Endodermal cell (in vitro differentiated cells): ENCODE measurements around the gene MAP3K5. TPM values are rescaled to one million over a fixed set of nuclear protein-coding genes. Genes with fewer than 3 reads are reported as not detected.

ENCODE experiments used
- DNase-seq: peaks from one replicate; pipeline ENCODE4 v3.0.0-alpha.2; 2017
- H3K27ac ChIP-seq: 2 replicates; pipeline ENCODE4 v1.5.1; 2013; ENCODE audit warnings: mild to moderate bottlenecking, low read depth, low read length, moderate library complexity
- H3K27me3 ChIP-seq: 2 replicates; pipeline ENCODE4 v1.6.1; 2013; ENCODE audit warnings: mild to moderate bottlenecking, low read length, moderate library complexity; ENCODE audit not compliant: insufficient read depth, control insufficient read depth, poor library complexity, severe bottlenecking
- H3K36me3 ChIP-seq: 2 replicates; pipeline ENCODE4 v1.7.0; 2013; ENCODE audit warnings: mild to moderate bottlenecking, low read length, moderate library complexity; ENCODE audit not compliant: control insufficient read depth, insufficient read depth
- H3K4me1 ChIP-seq: one replicate; pipeline ENCODE4 v1.7.0; 2013; ENCODE audit warnings: low read length; ENCODE audit not compliant: control insufficient read depth, insufficient read depth
- H3K4me3 ChIP-seq: 2 replicates; pipeline ENCODE4 v1.5.1; 2013; ENCODE audit warnings: mild to moderate bottlenecking, low read length, moderate library complexity
- H3K9ac ChIP-seq: 2 replicates; pipeline ENCODE4 v1.6.1; 2013; ENCODE audit warnings: mild to moderate bottlenecking, low read length, moderate library complexity; ENCODE audit not compliant: poor library complexity, severe bottlenecking; ENCODE audit errors: extremely low read depth
- H3K9me3 ChIP-seq: 2 replicates; pipeline ENCODE4 v1.6.1; 2013; ENCODE audit warnings: mild to moderate bottlenecking, low read length, moderate library complexity; ENCODE audit not compliant: control insufficient read depth
- H3K27ac Mint-ChIP-seq: 2 replicates; pipeline ENCODE4 v1.8.0; 2020; ENCODE audit warnings: mixed read lengths
- H3K27me3 Mint-ChIP-seq: 2 replicates; pipeline ENCODE4 v1.8.0; 2021; ENCODE audit warnings: mild to moderate bottlenecking, mixed read lengths; ENCODE audit not compliant: insufficient read depth
- H3K36me3 Mint-ChIP-seq: 2 replicates; pipeline ENCODE4 v1.8.0; 2020; ENCODE audit warnings: low read depth, mixed read lengths
- H3K4me1 Mint-ChIP-seq: 2 replicates; pipeline ENCODE4 v1.8.0; 2020; ENCODE audit warnings: mixed read lengths
- H3K4me3 Mint-ChIP-seq: 2 replicates; pipeline ENCODE4 v1.8.0; 2020; ENCODE audit warnings: mild to moderate bottlenecking, moderate library complexity, mixed read lengths
- H3K9me3 Mint-ChIP-seq: 2 replicates; pipeline ENCODE4 v1.8.0; 2020; ENCODE audit warnings: mild to moderate bottlenecking, mixed read lengths
- CTCF ChIP-seq: fragments of 200-600 bp; sonication (generic); conservative IDR thresholded peaks from 2 replicates; pipeline ENCODE4 v1.5.0; 2021; ENCODE audit warnings: antibody characterized with exemption, mild to moderate bottlenecking
- WGBS, 2 experiments: methylation state at CpG; one replicate each; pipeline versions ENCODE4 v1.1.5 to v1.1.7; 2013; ENCODE audit warnings: missing lambda C conversion rate in 2 of 2, mixed read lengths in 1 of 2; ENCODE audit not compliant: insufficient coverage in 1 of 2, insufficient read length in 1 of 2; 5-methylcytosine and 5-hydroxymethylcytosine counted together
- total RNA-seq, 2 donors: library from RNA; stranded (reverse); fragmentation: NEBNext Ultra II Directional in 1 of 2; extraction: Animal tissue kit (Norgen Biotek cat#: 25700) in 1 of 2; gene quantifications; 2 replicates in 1 of 2; 3 replicates in 1 of 2; pipeline ENCODE4 v1.2.1, GENCODE V29; 2021

Gene MAP3K5
- total RNA-seq, 2 donors from 2014 or later: 1.6 to 3.4 TPM

GRCh38 chr6:136571065-136571464, 221.2 kb downstream of the MAP3K5 start:
- 96 to 97% methylated on average over 5 of the region's 5 CpGs for WGBS, 2 experiments
- Histone ChIP-seq H3K27me3 (no peaks in the 10 kb centered on the region), H3K9ac (no peak overlapping the region), H3K4me3 (peak overlapping the region; percentile 56), H3K27ac (no peak overlapping the region), H3K9me3 (peaks cover 18% of the 10 kb centered on the region), H3K36me3 (no peaks in the 10 kb centered on the region), H3K4me1 (no peaks in the 10 kb centered on the region)
- Mint-ChIP-seq H3K4me1 (no peaks in the 10 kb centered on the region), H3K27ac (no peak overlapping the region), H3K4me3 (no peak overlapping the region), H3K27me3 (no peaks in the 10 kb centered on the region), H3K36me3 (peaks cover 5% of the 10 kb centered on the region), H3K9me3 (peaks cover 25% of the 10 kb centered on the region)
- no peak for DNase-seq
- TF ChIP-seq CTCF: no peak

- TF ChIP-seq CTCF: no peak
- peaks cover 5% of the 10 kb centered on the region for H3K36me3 Mint-ChIP-seq
- H3K27me3 Mint-ChIP-seq: no peaks in the 10 kb centered on the region
- peaks cover 25% of the 10 kb centered on the region for H3K9me3 Mint-ChIP-seq
- H3K9me3 ChIP-seq: peaks cover 18% of the 10 kb centered on the region
- no peak overlapping the region for H3K4me3 Mint-ChIP-seq
- no peaks in the 10 kb centered on the region for H3K4me1 Mint-ChIP-seq
- no peak for DNase-seq
- H3K9ac ChIP-seq: no peak overlapping the region
- H3K27ac ChIP-seq: no peak overlapping the region
- no peaks in the 10 kb centered on the region for H3K27me3 ChIP-seq
- no peak overlapping the region for H3K27ac Mint-ChIP-seq
- H3K4me3 ChIP-seq: no peak overlapping the region
- no peaks in the 10 kb centered on the region for H3K4me1 ChIP-seq
- 83 to 89% methylated on average over 3 of the region's 3 CpGs for WGBS, 2 experiments
- no peaks in the 10 kb centered on the region for H3K36me3 ChIP-seq
These were observed 224.1 kb downstream of the MAP3K5 start for GRCh38 chr6:136568129-136568528.

- no peak for DNase-seq
- no peak overlapping the region for H3K4me3 ChIP-seq
- Mint-ChIP-seq H3K36me3 (peaks cover 5% of the 10 kb centered on the region), H3K4me3 (no peak overlapping the region), H3K27ac (no peak overlapping the region), H3K9me3 (peaks cover 25% of the 10 kb centered on the region), H3K27me3 (no peaks in the 10 kb centered on the region), H3K4me1 (no peaks in the 10 kb centered on the region)
- H3K27me3 ChIP-seq: no peaks in the 10 kb centered on the region
- TF ChIP-seq CTCF: no peak
- no peaks in the 10 kb centered on the region for H3K4me1 ChIP-seq
- H3K27ac ChIP-seq: no peak overlapping the region
- H3K36me3 ChIP-seq: no peaks in the 10 kb centered on the region
- no peak overlapping the region for H3K9ac ChIP-seq
- peaks cover 18% of the 10 kb centered on the region for H3K9me3 ChIP-seq
- 94 to 100% methylated on average over 3 to 4 of the region's 4 CpGs for WGBS, 2 experiments
These were observed 224.6 kb downstream of the MAP3K5 start for GRCh38 chr6:136567688-136568087.
